GM12872 (cell line): ENCODE data around the gene SPATA3.

Experiments used
- CTCF ChIP-seq: IDR thresholded peaks from 3 replicates; pipeline ENCODE4 v1.5.1; 2011; ENCODE audit warnings: low read depth, mild to moderate bottlenecking, low read length, moderate library complexity; ENCODE audit not compliant: insufficient read depth

The SPATA3 gene

GRCh38 chr2:231033147-231034132, 37.5 kb downstream of the SPATA3 start:
- TF ChIP-seq CTCF = no peak

DNA sequence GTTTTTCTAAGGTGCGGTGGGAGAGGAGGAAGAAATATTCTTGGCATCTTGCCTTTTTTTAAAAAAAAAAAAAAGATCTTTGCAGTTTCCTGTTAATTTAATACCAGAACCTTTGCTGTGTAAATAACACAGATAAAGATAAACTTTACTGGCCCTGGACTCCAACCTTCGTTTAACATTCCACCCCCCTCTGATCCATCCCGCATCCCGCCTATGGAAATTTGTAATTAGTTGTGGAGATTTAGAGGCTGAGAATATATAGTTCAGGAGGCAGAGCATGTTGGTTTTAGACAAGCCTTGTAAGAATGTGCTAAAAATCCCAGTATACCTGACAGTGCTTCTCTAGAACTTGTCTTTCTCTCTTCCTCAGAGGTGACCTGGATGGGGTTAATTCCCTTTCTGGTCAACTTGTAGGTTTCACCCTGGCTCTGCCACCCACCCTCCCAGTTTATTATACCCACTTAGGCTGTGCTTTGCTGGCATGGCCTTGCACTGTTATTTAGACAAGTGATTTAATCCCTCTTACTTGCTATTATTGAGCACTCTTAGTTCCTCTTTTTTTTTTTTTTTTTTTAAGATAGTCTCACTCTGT, 38.5 kb downstream of the SPATA3 start:
- TF ChIP-seq CTCF = no peak

- TF ChIP-seq CTCF = no peak
These were observed 40.2 kb downstream of the SPATA3 start for GRCh38 chr2:231036131-231036530.

DNA sequence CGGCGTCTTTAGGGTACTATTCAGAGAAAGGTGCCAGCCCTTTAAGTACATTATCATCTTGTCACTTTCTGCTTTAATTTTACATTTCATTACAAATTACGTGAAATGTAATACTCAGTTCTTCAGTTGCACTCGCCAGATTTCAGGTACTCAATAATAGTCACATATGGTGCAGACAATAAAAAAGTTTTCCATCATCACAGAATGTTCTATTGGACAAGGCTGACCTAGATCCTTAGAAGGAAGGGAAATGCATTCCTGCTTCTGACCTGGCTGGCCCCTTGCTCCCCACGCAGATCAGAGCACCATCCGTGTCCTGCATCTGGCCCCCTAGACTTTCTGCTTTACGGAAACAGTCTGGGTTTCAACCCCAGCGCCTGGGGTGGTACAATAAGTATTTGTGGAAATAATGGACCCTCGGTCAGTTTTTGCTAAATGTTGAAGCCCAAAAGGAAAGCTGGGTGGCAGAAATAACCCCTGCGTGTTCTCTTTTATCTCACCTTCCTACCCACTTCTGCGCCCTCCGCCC, 40.7 kb downstream of the SPATA3 start:
- no peak for TF ChIP-seq CTCF

DNA sequence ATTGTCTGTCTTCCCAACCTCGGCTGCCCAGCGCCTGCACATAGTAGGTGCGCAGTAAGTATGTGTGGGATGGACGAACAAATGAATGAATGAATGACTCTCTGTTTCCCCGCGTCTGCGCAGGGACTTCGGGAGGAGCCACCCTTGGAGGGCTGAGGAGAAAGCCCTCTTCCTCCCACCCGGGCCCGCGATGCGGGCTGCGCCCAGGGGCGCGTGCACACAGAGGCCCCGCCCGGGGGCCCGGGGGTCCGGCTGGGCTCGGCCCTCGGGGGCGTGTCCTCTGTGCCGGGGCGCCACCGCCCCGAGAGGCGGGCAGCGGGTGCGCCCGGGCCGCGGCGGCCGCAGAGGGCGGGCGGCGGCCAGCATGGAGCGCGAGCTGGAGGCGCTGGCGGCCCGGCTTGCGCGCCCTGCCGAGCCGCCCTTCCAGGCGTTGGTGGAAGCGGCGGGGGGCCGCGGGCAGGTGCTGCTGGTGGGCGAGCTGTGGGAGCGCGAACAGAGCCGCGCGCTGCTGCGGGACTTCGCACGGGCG, 41.3 kb downstream of the SPATA3 start, which contains the start of gene C2orf72:
Gene C2orf72, plus strand, starts transcription at position 322 of the 529 bp plus-strand sequence. Its CDS starts 43 bp downstream, at position 365.
- no peak for TF ChIP-seq CTCF

DNA sequence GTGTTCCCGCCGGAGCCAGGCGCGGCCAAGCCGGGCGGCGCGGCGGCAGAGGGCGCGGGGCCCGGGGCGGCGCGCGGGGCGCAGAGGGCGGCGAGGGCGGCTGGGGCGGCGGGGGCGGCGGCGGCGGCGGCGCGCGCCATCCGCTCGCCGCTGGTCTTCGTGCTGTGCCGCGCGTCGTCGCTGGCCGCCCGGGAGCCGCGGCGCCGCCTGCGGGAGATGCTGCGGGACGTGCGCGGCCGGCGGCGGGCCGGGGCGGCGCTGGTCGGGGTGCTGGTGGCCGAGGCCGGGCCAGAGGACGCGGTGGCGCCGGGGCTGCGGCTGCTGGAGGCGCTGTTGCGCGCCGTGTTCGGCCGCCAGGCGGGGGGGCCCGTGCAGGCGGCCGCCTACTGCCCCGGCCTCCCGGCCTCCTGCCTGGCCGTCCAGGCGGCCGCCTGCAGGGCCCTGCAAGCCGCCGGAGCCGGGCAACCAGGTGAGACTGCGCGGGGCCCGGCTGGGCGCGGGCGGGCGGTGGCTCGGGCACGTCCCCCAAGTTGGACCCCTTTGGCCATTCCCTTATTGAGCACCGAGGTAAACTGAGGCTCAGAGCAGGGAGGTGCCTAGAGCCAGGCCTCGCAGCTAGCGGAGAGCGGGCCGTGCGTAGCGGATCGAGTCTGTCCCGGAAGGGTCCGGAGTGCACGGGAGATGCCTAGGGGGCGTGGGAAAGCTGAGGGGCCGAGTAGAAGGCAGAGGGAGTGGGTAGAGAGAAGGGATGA, 42.0 kb downstream of the SPATA3 start:
- TF ChIP-seq CTCF = no peak
